Measurements from ENCODE around the gene CEMIP2. TPM values are rescaled to one million over a fixed set of nuclear protein-coding genes. Genes with fewer than 3 reads are reported as not detected.

The CEMIP2 gene
- total and polyA plus RNA-seq, 2 donors (not counting 3 experiments of a cell fraction or from before 2014, with no cell fraction given) = 41.6 to 44.3 TPM

DNA sequence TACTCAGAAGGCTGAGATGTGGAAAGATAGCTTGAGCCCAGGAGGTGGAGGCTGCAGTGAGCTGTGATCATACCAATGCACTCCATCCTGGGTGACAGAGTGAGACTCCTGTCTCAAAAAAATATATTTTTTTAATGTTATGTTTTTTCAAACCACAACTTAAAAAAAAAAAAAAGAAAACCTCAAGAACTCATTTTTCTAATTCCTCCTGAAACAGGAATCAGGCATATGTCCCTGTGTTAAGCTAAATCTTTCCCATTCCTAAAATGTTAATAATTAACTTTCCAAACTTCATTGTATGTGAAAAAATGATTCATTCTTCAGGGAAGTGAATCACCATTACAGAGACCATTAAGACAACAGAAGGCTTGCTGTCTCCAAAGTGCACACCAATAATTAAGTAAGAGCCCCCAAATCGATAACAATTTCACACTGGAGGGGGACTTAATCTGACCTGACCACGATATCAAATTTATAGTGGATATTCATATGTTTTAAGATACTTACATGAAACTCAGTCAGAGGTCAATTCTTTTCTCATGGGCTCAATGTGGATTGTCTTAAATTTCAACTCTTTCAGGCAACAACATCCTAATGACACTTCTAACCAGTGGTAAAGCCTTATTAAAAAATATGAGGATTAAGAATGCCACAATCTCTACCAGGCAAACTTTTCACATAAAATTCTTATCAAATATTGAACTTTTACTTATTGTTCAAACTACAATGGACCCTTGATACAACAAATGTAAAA is 5.2 kb downstream of the CEMIP2 start:
- Histone ChIP-seq H2AFZ (ENCODE audit: low read depth, low read length) (no peak overlapping the region), H3K79me2 (ENCODE audit: control insufficient read depth, insufficient read depth, low read length) (peaks cover 53% of the 10 kb centered on the region), H3K36me3 (ENCODE audit: control insufficient read depth in 2 of 2, extremely low read depth in 1 of 2, insufficient read depth in 2 of 2, low read length in 2 of 2) (no peaks in the 10 kb centered on the region), H3K4me2 (ENCODE audit: insufficient read depth, low read length) (peak overlapping the region; percentile 75), H3K9me1 (replicated peaks; ENCODE audit: control insufficient read depth, extremely low read depth, insufficient read depth, low read length) (no peaks in the 10 kb centered on the region), H3K27ac (ENCODE audit: insufficient read depth, low read depth, low read length) (peak overlapping the region; percentile 71), H4K20me1 (replicated peaks; ENCODE audit: control insufficient read depth, extremely low read depth, insufficient read depth, low read length) (no peaks in the 10 kb centered on the region), H3K9me3 (replicated peaks; ENCODE audit: control insufficient read depth, insufficient read depth, low read length) (no peaks in the 10 kb centered on the region), H3K4me3 (replicated peaks in 1 of 3; ENCODE audit: insufficient read depth in 1 of 3, low read depth in 1 of 3, low read length in 3 of 3) (peak overlapping the region in 1 of 3 experiments; percentile 22), H3K9ac (replicated peaks; ENCODE audit: extremely low read depth, insufficient read depth, low read length) (peak overlapping the region; percentile 20), H3K27me3 (ENCODE audit: control insufficient read depth in 2 of 2, insufficient read depth in 2 of 2, low read length in 2 of 2) (no peaks in the 10 kb centered on the region), H3K4me1 (ENCODE audit: control insufficient read depth, extremely low read depth, insufficient read depth, low read length) (peaks cover 51% of the 10 kb centered on the region)
- ChIA-PET POLR2A (no interaction called here), CTCF (interaction anchor here (0.8 to 1.0 kb wide), 4 partner anchors 11 to 116 kb away, joined by 3 to 6 read pairs (median 4); no protein-coding TSS in a partner anchor)
- intact Hi-C loops (cut with micrococcal nuclease) = loop anchor here (10.0 kb wide), 1 partner anchor 618 kb away; no protein-coding TSS in a partner anchor
- TF ChIP-seq FOS (IDR thresholded peaks at IDR 0.05; ENCODE audit: borderline replicate concordance, insufficient read depth, low read length) (peak; percentile 95), GATA2 (IDR thresholded peaks at IDR 0.05; ENCODE audit: insufficient read depth, insufficient read length, low read depth, low read length) (no peak), JUN (IDR thresholded peaks at IDR 0.05; ENCODE audit: borderline replicate concordance, insufficient read depth, insufficient read length, low read depth) (peak; percentile 91)
- TF ChIP-seq, protein P1, sequence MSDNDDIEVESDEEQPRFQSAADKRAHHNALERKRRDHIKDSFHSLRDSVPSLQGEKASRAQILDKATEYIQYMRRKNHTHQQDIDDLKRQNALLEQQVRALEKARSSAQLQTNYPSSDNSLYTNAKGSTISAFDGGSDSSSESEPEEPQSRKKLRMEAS (IDR thresholded peaks at IDR 0.05; ENCODE audit: insufficient read depth, insufficient read length) = no peak
- FAIRE-seq (peak; percentile 75), DNase-seq (ENCODE audit: low read depth, low spot score) (peak; percentile 73)
- dilution Hi-C loops (cut with MboI; ENCODE audit: extremely low pct_ligation_motif_present, low sequenced_read_pairs) = no loop called here
- TSS peak; percentile 47 for BruUV-seq (replicated peaks)

DNA sequence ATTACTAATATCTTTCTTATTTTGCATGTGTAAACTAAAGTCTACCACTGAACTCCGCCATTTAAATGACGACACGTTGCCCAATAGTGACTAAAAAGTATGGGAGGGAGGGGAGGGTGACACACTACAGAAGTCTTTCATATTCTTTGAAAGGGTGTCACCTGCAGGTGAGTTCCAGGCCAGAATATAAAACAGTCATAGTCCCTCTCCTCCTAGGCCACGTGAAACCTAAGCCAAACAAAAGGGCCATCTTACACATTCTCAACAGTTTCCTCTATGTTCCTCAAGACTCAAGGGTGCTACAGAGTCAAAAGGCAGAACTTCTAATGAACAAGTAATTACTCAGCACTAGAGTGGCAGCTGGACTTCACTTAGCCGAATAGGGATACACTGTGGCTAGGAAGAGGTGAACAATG is 6.4 kb downstream of the CEMIP2 start:
- H3K27ac ChIP-seq (ENCODE audit: insufficient read depth, low read depth, low read length) = no peak overlapping the region
- H3K4me1 ChIP-seq (ENCODE audit: control insufficient read depth, extremely low read depth, insufficient read depth, low read length) = peaks cover 43% of the 10 kb centered on the region
- POLR2A ChIA-PET = no interaction called here

More for the DNA sequence above, 6.4 kb downstream of the CEMIP2 start:
- CTCF ChIA-PET = interaction anchor here (1.8 kb wide), 1 partner anchor 45 kb away, joined by 7 read pairs; no protein-coding TSS in a partner anchor
- peaks cover 51% of the 10 kb centered on the region for H3K79me2 ChIP-seq (ENCODE audit: control insufficient read depth, insufficient read depth, low read length)
- H3K9ac ChIP-seq (replicated peaks; ENCODE audit: extremely low read depth, insufficient read depth, low read length) = no peak overlapping the region
- no peak overlapping the region for H3K4me3 ChIP-seq (replicated peaks in 1 of 3; ENCODE audit: insufficient read depth in 1 of 3, low read depth in 1 of 3, low read length in 3 of 3)
- DNase-seq (ENCODE audit: low read depth, low spot score) (no peak), FAIRE-seq (no peak)
- H3K36me3 ChIP-seq (ENCODE audit: control insufficient read depth in 2 of 2, extremely low read depth in 1 of 2, insufficient read depth in 2 of 2, low read length in 2 of 2) = no peaks in the 10 kb centered on the region
- intact Hi-C loops (cut with micrococcal nuclease) (loop anchor here (10.0 kb wide), 1 partner anchor 617 kb away; no protein-coding TSS in a partner anchor), dilution Hi-C loops (cut with MboI; ENCODE audit: extremely low pct_ligation_motif_present, low sequenced_read_pairs) (no loop called here)
- H3K9me3 ChIP-seq (replicated peaks; ENCODE audit: control insufficient read depth, insufficient read depth, low read length) = no peaks in the 10 kb centered on the region
- H3K9me1 ChIP-seq (replicated peaks; ENCODE audit: control insufficient read depth, extremely low read depth, insufficient read depth, low read length) = no peaks in the 10 kb centered on the region
- TF ChIP-seq JUN (IDR thresholded peaks at IDR 0.05; ENCODE audit: borderline replicate concordance, insufficient read depth, insufficient read length, low read depth) (no peak), FOS (IDR thresholded peaks at IDR 0.05; ENCODE audit: borderline replicate concordance, insufficient read depth, low read length) (no peak), POLR2AphosphoS5 (IDR thresholded peaks at IDR 0.05; ENCODE audit: insufficient read depth, low read depth, low read length) (no peak), POLR2A (IDR thresholded peaks at IDR 0.05; ENCODE audit: low read depth, low read length) (no peak), GATA2 (IDR thresholded peaks at IDR 0.05; ENCODE audit: insufficient read depth, insufficient read length, low read depth, low read length) (no peak), MYC (IDR thresholded peaks at IDR 0.05; ENCODE audit: low read depth, low read length) (no peak)
- TF ChIP-seq, protein P1 (IDR thresholded peaks at IDR 0.05; ENCODE audit: insufficient read depth, insufficient read length) = no peak
- TF ChIP-seq, protein P2, sequence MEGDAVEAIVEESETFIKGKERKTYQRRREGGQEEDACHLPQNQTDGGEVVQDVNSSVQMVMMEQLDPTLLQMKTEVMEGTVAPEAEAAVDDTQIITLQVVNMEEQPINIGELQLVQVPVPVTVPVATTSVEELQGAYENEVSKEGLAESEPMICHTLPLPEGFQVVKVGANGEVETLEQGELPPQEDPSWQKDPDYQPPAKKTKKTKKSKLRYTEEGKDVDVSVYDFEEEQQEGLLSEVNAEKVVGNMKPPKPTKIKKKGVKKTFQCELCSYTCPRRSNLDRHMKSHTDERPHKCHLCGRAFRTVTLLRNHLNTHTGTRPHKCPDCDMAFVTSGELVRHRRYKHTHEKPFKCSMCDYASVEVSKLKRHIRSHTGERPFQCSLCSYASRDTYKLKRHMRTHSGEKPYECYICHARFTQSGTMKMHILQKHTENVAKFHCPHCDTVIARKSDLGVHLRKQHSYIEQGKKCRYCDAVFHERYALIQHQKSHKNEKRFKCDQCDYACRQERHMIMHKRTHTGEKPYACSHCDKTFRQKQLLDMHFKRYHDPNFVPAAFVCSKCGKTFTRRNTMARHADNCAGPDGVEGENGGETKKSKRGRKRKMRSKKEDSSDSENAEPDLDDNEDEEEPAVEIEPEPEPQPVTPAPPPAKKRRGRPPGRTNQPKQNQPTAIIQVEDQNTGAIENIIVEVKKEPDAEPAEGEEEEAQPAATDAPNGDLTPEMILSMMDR (IDR thresholded peaks at IDR 0.05; ENCODE audit: extremely low read depth in 1 of 2, insufficient read depth in 1 of 2, low read depth in 1 of 2, low read length in 2 of 2) = no peak
- no TSS peak for BruUV-seq (replicated peaks)
- no peaks in the 10 kb centered on the region for H3K27me3 ChIP-seq (ENCODE audit: control insufficient read depth in 2 of 2, insufficient read depth in 2 of 2, low read length in 2 of 2)
- H2AFZ ChIP-seq (ENCODE audit: low read depth, low read length) = no peak overlapping the region
- H3K4me2 ChIP-seq (ENCODE audit: insufficient read depth, low read length) = no peak overlapping the region
- no peaks in the 10 kb centered on the region for H4K20me1 ChIP-seq (replicated peaks; ENCODE audit: control insufficient read depth, extremely low read depth, insufficient read depth, low read length)
